Stimulated activated CD4-positive, alpha-beta T cell treated with anti-CD3 and anti-CD28 coated beads, Interleukin-2, amount 100 ng/mL, for 48 hours (primary cell): ENCODE measurements around the gene METTL5.
"Not testable (repeated sequence)": the region's sequence is repeated elsewhere in the genome, so short reads cannot be mapped to it uniquely, and the experiment has no call there.

Source experiments
- DNase-seq, 2 donors: peaks; one replicate each; pipeline ENCODE4 v3.0.0-alpha.2; 2020

Gene METTL5

GRCh38 chr2:169828141-169828811 lies 3.6 kb upstream of the METTL5 start:
- peak; percentile 23 to 25 for DNase-seq

- DNase-seq, result peak; percentile 86 to 92
Observed at GRCh38 chr2:169827272-169828140, 2.8 kb upstream of the METTL5 start, which contains the start of gene UBR3. TSS of gene UBR3 (plus strand) at chr2:169827454. CDS start at chr2:169827508, 54 bp downstream.

GRCh38 chr2:169823996-169824372 lies 721 bp downstream of the METTL5 start:
- DNase-seq, result no peak

GRCh38 chr2:169822785-169823392 lies 1.8 kb downstream of the METTL5 start:
- no peak for DNase-seq

- DNase-seq, result no peak
Observed at GRCh38 chr2:169822036-169822435, 2.7 kb downstream of the METTL5 start.

DNA sequence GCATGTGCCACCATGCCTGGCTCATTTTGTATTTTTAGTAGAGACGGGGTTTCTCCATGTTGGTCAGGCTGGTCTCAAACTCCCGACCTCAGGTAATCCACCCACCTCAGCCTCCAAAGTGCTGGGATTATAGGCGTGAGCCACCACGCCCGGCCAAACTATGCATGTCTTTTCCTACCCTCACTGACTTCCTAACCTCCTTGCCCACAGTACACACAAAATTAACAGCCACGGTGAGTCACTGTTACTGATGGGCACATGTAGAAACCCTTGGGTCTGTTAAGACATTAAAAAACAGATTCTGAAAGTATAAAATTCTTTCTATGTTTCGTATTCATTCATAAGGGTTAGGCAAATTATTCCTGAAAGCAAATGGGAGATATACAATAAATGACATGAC lies 4.6 kb downstream of the METTL5 start:
- DNase-seq, result not testable (repeated sequence)

DNA sequence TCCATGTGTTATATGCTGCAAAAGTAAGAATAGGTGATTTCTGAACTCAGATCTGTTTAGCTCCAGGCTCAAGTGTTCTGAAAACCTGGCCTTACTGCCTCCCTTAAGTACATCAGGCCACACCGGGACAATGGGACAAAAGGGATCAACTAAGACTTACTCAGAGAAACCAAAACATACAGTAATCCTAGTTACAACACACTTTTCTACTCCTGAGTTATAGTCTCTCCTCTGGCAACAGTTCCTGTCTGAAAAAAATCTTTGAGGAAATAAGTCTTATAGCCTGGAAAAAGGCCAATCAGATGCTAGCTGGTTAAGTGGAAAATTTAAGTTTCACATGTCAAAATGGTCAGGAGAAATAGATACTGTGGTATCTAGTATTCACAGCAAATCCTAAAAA lies 5.6 kb downstream of the METTL5 start:
- no peak for DNase-seq

DNA sequence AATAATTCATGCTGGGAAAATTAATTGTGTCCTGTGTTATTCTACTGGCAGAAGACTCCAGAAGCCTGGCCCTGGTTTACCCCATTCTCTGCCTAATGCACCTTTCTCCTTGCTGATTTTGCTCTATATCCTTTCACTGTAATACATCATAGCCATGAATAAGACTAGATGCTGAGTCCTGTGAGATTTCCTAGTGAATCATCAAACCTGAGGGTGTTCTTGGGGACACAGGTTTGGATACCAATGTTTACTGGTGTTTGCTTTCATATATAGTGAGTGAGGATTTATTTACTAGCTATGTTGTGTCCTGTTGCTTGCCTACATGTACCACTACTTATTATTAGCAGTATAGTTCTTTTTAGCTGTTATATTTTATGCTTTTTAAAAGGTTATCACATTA lies 6.5 kb downstream of the METTL5 start:
- no peak for DNase-seq

GRCh38 chr2:169817369-169817768 lies 7.3 kb downstream of the METTL5 start:
- DNase-seq, result not testable (repeated sequence)

DNA sequence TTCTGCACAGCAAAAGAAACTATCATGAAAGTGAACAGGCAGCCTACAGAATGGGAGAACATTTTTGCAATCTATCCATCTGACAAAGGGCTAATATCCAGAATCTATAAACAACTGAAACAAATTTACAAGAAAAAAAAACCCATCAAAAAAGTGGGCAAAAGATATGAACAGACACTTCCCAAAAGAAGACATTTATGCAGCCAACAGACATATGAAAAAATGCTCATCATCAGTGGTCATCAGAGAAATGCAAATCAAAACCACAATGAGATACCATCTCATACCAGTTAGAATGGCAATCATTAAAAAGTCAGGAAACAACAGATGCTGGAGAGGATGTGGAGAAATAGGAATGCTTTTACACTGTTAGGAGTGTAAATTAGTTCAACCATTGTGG lies 7.7 kb downstream of the METTL5 start:
- not testable (repeated sequence) for DNase-seq

- no peak for DNase-seq
Observed at GRCh38 chr2:169815849-169816248, 8.9 kb downstream of the METTL5 start.

DNA sequence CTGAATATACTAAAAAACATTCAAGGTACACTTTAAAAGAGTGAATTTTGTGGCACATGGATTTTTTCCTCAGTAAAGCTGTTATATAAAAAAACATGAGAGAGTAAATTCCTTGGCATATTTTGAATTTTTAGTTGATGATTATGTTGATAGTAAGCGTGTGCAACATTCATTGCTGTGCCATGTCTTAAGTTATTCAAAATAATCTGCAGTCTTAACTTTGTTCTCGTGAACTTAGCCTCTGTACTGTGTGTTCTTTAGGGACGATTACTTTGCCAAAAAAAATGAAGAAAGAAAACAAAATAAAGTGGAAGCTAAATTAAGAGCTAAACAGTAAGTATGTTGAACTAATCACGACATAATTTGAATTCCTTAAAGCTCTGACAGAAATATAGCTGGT lies 16.5 kb downstream of the METTL5 start:
- no peak for DNase-seq

- DNase-seq, result no peak
Observed at GRCh38 chr2:169806586-169806985, 18.1 kb downstream of the METTL5 start.

- DNase-seq, result no peak
Observed at GRCh38 chr2:169803480-169803879, 21.2 kb downstream of the METTL5 start.

- peak; percentile 92 to 93 for DNase-seq
Observed at GRCh38 chr2:169798718-169799592, 25.8 kb downstream of the METTL5 start, which contains the start of gene SSB. TSS of gene SSB (plus strand) at chr2:169798871. CDS start at chr2:169800961, 2,090 bp downstream.

DNA sequence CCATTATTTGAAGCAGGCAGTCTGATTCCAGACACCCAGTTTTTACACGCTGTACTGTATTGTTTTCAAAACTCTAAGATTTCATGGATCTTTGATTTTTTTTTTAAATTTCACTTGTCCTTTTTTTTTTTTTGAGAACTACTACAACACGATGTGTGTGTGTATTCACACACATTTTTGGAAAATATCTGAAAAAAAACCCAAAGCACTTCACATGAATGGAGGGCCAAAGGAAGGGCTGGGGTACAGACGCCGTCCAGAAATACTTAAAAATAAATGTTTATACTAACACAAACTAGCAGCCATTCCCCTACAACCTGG lies 26.3 kb downstream of the METTL5 start:
- no peak for DNase-seq

DNA sequence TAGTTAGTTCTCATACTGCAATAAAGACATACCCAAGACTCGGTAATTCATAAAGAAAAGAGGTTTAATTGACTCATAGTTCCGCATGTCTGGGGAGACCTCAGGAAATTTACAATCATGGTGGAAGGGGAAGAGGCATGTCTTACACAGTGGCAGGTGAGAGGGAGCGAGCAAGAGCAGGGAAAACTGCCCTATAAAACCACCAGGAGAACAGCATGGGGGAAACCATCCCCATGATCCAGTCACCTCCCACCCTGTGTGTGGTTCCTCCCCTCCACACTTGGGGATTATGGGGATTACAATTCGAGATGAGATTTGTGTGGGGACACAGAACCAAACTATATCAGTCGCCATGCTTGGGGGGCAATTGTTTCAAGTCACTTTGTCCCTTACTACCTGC lies 27.1 kb downstream of the METTL5 start:
- DNase-seq, result no peak

GRCh38 chr2:169796441-169796840 lies 28.3 kb downstream of the METTL5 start:
- DNase-seq, result no peak

DNA sequence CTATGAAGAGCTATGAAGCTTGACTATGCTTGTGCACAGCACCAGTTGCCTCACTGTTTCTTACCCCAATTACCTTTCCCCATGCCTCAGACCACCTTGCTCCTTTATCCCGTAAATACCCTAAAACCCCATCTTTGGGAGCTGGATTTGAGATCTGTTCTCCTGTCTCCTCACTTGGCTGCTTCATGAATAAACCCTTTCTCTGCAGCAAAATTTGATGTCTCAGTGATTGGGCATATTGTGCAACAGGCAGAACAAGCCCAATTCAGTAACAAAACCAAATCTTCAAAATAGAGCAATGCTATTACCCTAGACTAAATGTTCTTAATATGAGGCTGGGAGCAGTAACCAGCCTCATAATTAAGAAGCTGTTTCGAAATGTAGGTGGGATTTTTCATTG lies 29.5 kb downstream of the METTL5 start:
- no peak for DNase-seq

DNA sequence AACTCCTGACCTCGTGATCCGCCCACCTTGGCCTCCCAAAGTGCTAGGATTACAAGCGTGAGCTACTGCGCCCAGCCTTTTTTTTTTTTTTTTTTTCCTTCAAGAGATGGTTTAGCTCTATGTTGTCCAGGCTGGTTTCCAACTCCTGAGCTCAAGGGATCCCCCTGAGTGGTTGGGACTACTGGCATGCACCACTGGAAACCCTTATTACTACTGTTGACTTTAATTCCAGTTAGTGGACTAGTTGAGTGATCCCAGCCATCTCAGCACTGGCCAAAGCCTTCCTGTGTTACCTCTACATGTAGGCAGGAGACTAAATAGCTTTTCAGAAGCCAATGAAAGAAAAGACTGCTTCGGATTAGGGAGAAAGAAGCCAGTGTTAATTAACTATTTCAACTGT lies 34.1 kb downstream of the METTL5 start:
- DNase-seq, result no peak

DNA sequence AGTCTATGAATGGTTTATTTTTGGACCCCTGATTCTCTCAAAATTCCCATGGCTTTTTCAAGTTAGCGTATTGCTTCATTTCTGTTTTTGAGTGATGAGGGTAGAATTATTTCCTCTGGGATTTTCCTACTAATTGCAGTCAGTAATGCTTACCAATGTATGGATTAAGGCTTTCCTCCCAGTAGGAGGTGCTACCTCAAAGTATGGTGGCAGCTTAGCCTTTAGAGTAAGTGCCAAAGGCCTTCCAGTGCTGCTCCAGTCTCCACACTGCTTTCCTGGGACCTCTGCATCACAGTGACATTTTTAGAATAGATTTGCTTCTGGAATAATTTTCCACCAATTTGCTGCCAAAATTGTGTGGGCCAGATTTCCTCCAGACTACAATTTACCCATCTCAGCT lies 42.2 kb downstream of the METTL5 start:
- DNase-seq, result no peak

DNA sequence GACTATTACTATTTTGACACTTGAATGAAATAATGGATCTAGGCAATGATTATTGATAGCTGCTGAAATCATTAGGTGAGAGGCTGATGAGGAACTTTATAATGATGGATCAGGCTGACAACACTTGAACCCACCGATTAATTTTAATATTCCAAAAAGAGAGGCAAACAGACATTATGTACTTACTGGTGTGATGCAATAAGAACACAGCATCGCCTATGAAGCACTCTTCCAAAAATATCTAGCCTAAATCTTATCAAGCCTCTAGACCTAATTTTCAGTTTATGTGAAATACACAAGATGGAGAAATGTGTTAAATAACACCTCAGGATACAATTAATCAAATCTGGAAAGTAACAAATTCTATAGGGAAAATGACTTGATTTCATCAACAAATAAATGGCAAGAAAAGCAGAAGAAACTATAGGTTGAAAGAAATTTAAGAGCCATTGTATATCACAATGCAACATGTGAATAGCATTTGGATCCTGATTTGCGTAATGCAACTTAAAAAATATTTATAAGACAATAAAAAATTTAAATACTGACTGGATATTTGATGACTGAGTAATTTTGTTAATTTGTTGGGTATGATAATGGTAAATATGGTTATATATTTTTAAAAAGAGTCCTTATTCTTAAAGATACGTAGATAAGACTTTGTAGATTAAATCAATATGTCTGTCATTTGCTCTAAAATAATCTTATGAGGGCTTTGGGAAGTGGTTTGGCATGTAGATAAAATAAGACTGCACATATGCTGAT lies 43.3 kb downstream of the METTL5 start:
- DNase-seq, result no peak
